ENCODE data around the gene RABIF. TPM values are rescaled to one million over a fixed set of nuclear protein-coding genes. Genes with fewer than 3 reads are reported as not detected.
A peak's percentile ranks its signal among the peaks of the same experiment; 100 is the strongest.

Gene RABIF
- total and polyA plus RNA-seq, 10 of the 15 experiments (the other 5 are each of a cell fraction or from before 2014, with no cell fraction given) = 4.7 to 18.2 (median 8.8) TPM

- TF ChIP-seq SMAD5 (IDR thresholded peaks at IDR 0.05; ENCODE audit: low read depth) (peak; percentile 81; the same call in 1 of the 2 replicates), PAX5 (IDR thresholded peaks at IDR 0.05; ENCODE audit: borderline replicate concordance, low read depth, low read length) (no peak), SMARCA5 (IDR thresholded peaks at IDR 0.05) (peak; percentile 93), MEF2A (IDR thresholded peaks at IDR 0.05; ENCODE audit: insufficient read depth, low read depth, low read length) (0 out of 2 replicates have a peak, but pooled peaks have one; percentile 8), TAF1 (IDR thresholded peaks at IDR 0.05; ENCODE audit: borderline replicate concordance, low read depth, low read length) (peak; percentile 78), TCF7 (IDR thresholded peaks at IDR 0.05; ENCODE audit: borderline replicate concordance) (no peak), MAX (IDR thresholded peaks at IDR 0.05; ENCODE audit: low read depth, low read length) (0 out of 2 replicates have a peak, but pooled peaks have one; percentile 29), ATF2 (IDR thresholded peaks at IDR 0.05; ENCODE audit: low read length) (no peak), CTCF (IDR thresholded peaks at IDR 0.05 in 2 of 3, conservative IDR thresholded peaks at IDR 0.05 in 1 of 3; ENCODE audit: control insufficient read depth in 2 of 3, extremely low read depth in 1 of 3, insufficient read depth in 1 of 3, low read depth in 3 of 3, low read length in 3 of 3) (peak in 2 of 3 experiments; percentile 16 to 22; a peak in 2 of 6 replicates), BRCA1 (IDR thresholded peaks at IDR 0.05; ENCODE audit: low read depth, low read length) (no peak; the same call in 1 of the 2 replicates), ZNF274 (IDR thresholded peaks at IDR 0.05; ENCODE audit: insufficient read depth, insufficient read length) (no peak), NRF1 (conservative IDR thresholded peaks at IDR 0.05; ENCODE audit: low read depth, low read length) (peak; percentile 100), TCF12 (IDR thresholded peaks at IDR 0.05; ENCODE audit: low read depth, low read length) (no peak), RAD21 (IDR thresholded peaks at IDR 0.05; ENCODE audit: insufficient read depth, low read depth, low read length) (no peak), ASH2L (IDR thresholded peaks at IDR 0.05; ENCODE audit: borderline replicate concordance, low read depth) (0 out of 2 replicates have a peak, but pooled peaks have one; percentile 74), ZNF384 (IDR thresholded peaks at IDR 0.05; ENCODE audit: borderline replicate concordance, low read depth, low read length) (no peak), KDM1A (IDR thresholded peaks at IDR 0.05; ENCODE audit: borderline replicate concordance) (no peak), CHD1 (IDR thresholded peaks at IDR 0.05; ENCODE audit: low read depth, low read length) (no peak; the same call in 1 of the 2 replicates), CHD4 (IDR thresholded peaks at IDR 0.05) (no peak), ELK1 (IDR thresholded peaks at IDR 0.05; ENCODE audit: low read depth, low read length) (peak; percentile 44; the same call in 1 of the 2 replicates), FOXM1 (IDR thresholded peaks at IDR 0.05; ENCODE audit: low read depth, low read length) (no peak), ATF7 (IDR thresholded peaks at IDR 0.05; ENCODE audit: low read depth) (no peak), JUND (IDR thresholded peaks at IDR 0.05; ENCODE audit: low read depth, low read length) (no peak), ESRRA (IDR thresholded peaks at IDR 0.05; ENCODE audit: low read length) (0 out of 2 replicates have a peak, but pooled peaks have one; percentile 13), BHLHE40 (IDR thresholded peaks at IDR 0.05; ENCODE audit: borderline replicate concordance in 1 of 2, low read depth in 2 of 2, low read length in 1 of 2) (peak; percentile 35 to 80; a peak in 3 of 4 replicates), NR2C2 (IDR thresholded peaks at IDR 0.05; ENCODE audit: borderline replicate concordance, control insufficient read depth, insufficient read length, low read depth) (no peak), ZNF217 (IDR thresholded peaks at IDR 0.05) (no peak)
Observed at GRCh38 chr1:202888531-202889360, at the start of gene RABIF (continued).

Measured in GM12878 (cell line).